Kidney (tissue), 2 donors: ENCODE data around the gene GOLGA8A. TPM values are rescaled to one million over a fixed set of nuclear protein-coding genes. Genes with fewer than 3 reads are reported as not detected.

Experiments used
- polyA plus RNA-seq: library from polyadenylated mRNA; stranded (reverse); fragments of 350-450 nt; fragmentation: Illumina TruSeq; extraction: RNeasy Lipid Tissue Mini Kit (QIAGEN cat#74804); gene quantifications from one replicate; pipeline ENCODE4 v1.2.3, GENCODE V29; 2014; ENCODE audit warnings: low read depth, low replicate concordance; ENCODE audit not compliant: insufficient read depth
- total RNA-seq: library from RNA; stranded (reverse); fragmentation: NEBNext Ultra II Directional; extraction: Animal tissue kit (Norgen Biotek cat#: 25700); gene quantifications from one replicate; pipeline ENCODE4 v1.2.1, GENCODE V29; 2021
- donor health status: DM: yes; HTN: yes; CAD: no.

The GOLGA8A gene
- total and polyA plus RNA-seq, 2 donors from 2014 or later, result 18.8 to 36.1 TPM

Other genes with a start within 250 kb of the GOLGA8A start
- 32.2 TPM for gene KATNBL1, start 227.7 kb downstream of the GOLGA8A start, total RNA-seq
- gene KATNBL1, start 227.7 kb downstream of the GOLGA8A start, polyA plus RNA-seq, result 15.6 TPM
- 88.9 TPM for gene EMC4, start 212.8 kb downstream of the GOLGA8A start, total RNA-seq
- gene EMC4, start 212.8 kb downstream of the GOLGA8A start, polyA plus RNA-seq, result 129 TPM
- gene SLC12A6, start 100.0 kb downstream of the GOLGA8A start, total RNA-seq, result 22.6 TPM
- 6.7 TPM for gene SLC12A6, start 100.0 kb downstream of the GOLGA8A start, polyA plus RNA-seq
- gene NOP10, start 94.7 kb downstream of the GOLGA8A start, total RNA-seq, result 92.9 TPM
- 383 TPM for gene NOP10, start 94.7 kb downstream of the GOLGA8A start, polyA plus RNA-seq
- gene NUTM1, start 94.5 kb downstream of the GOLGA8A start, total RNA-seq, result not detected
- gene NUTM1, start 94.5 kb downstream of the GOLGA8A start, polyA plus RNA-seq, result not detected
- gene LPCAT4, start 70.6 kb downstream of the GOLGA8A start, total RNA-seq, result 37.5 TPM
- 22.5 TPM for gene LPCAT4, start 70.6 kb downstream of the GOLGA8A start, polyA plus RNA-seq
- 125 TPM for gene GOLGA8B, start 145.8 kb upstream of the GOLGA8A start, total RNA-seq
- 21.4 TPM for gene GOLGA8B, start 145.8 kb upstream of the GOLGA8A start, polyA plus RNA-seq